GM19438 (cell line): ENCODE measurements around the gene PHOSPHO2.
"Not testable (repeated sequence)": the region's sequence is repeated elsewhere in the genome, so short reads cannot be mapped to it uniquely, and the experiment has no call there.

ENCODE experiments used
- ATAC-seq: cut with Tn5 transposase; IDR thresholded peaks from one replicate; pipeline ENCODE4 v1.9.1; 2021; ENCODE audit warnings: low read depth; ENCODE audit not compliant: unreplicated experiment

The PHOSPHO2 gene

GRCh38 chr2:169683425-169684134, 10.7 kb upstream of the PHOSPHO2 start:
- ATAC-seq = no peak

GRCh38 chr2:169684135-169684565, 10.1 kb upstream of the PHOSPHO2 start:
- ATAC-seq = no peak

- ATAC-seq = not testable (repeated sequence)
Observed at GRCh38 chr2:169684712-169685111, 9.6 kb upstream of the PHOSPHO2 start.

- not testable (repeated sequence) for ATAC-seq
Observed at GRCh38 chr2:169686825-169687224, 7.4 kb upstream of the PHOSPHO2 start.

- ATAC-seq = not testable (repeated sequence)
Observed at GRCh38 chr2:169687943-169688342, 6.3 kb upstream of the PHOSPHO2 start.

- no peak for ATAC-seq
Observed at GRCh38 chr2:169690958-169691357, 3.3 kb upstream of the PHOSPHO2 start.

- ATAC-seq = no peak
Observed at GRCh38 chr2:169692718-169693117, 1.6 kb upstream of the PHOSPHO2 start.

- ATAC-seq = no peak
Observed at GRCh38 chr2:169693360-169693759, 909 bp upstream of the PHOSPHO2 start.

GRCh38 chr2:169694894-169695260, 608 bp downstream of the PHOSPHO2 start:
- ATAC-seq = no peak

GRCh38 chr2:169696381-169696780, 2.1 kb downstream of the PHOSPHO2 start:
- no peak for ATAC-seq

- ATAC-seq = not testable (repeated sequence)
Observed at GRCh38 chr2:169699173-169699572, 4.9 kb downstream of the PHOSPHO2 start.

- ATAC-seq = no peak
Observed at GRCh38 chr2:169702996-169703395, 8.7 kb downstream of the PHOSPHO2 start.

- no peak for ATAC-seq
Observed at GRCh38 chr2:169704160-169704708, 10.0 kb downstream of the PHOSPHO2 start.

GRCh38 chr2:169705927-169706326, 11.7 kb downstream of the PHOSPHO2 start:
- no peak for ATAC-seq

GRCh38 chr2:169707626-169708025, 13.4 kb downstream of the PHOSPHO2 start:
- ATAC-seq = no peak

GRCh38 chr2:169709331-169709730, 15.1 kb downstream of the PHOSPHO2 start:
- ATAC-seq = no peak

GRCh38 chr2:169709981-169710380, 15.7 kb downstream of the PHOSPHO2 start:
- ATAC-seq = no peak

GRCh38 chr2:169711751-169712509, 17.7 kb downstream of the PHOSPHO2 start:
- ATAC-seq = no peak

- no peak for ATAC-seq
Observed at GRCh38 chr2:169712791-169713227, 18.5 kb downstream of the PHOSPHO2 start.

- no peak for ATAC-seq
Observed at GRCh38 chr2:169713331-169713730, 19.1 kb downstream of the PHOSPHO2 start.

- ATAC-seq = no peak
Observed at GRCh38 chr2:169714699-169715098, 20.4 kb downstream of the PHOSPHO2 start.
